IMR-90 (cell line): ENCODE measurements around the gene FCHSD2.

Experiments
- ELK1 ChIP-seq: fragments of 150-350 bp; IDR thresholded peaks from 2 replicates; pipeline ENCODE4 v1.6.1; 2016; ENCODE audit warnings: low read depth, mild to moderate bottlenecking, low read length, moderate library complexity, borderline replicate concordance
- POLR2A ChIP-seq: IDR thresholded peaks from 2 replicates; pipeline ENCODE4 v1.6.1; 2012; ENCODE audit warnings: mild to moderate bottlenecking, low read depth, low read length
- RAD21 ChIP-seq: IDR thresholded peaks from 2 replicates; pipeline ENCODE4 v1.6.1; 2012; ENCODE audit warnings: low read length, improper control_type of control experiment
- RCOR1 ChIP-seq: IDR thresholded peaks from 2 replicates; pipeline ENCODE4 v1.6.1; 2012; ENCODE audit warnings: mild to moderate bottlenecking, low read length, improper control_type of control experiment; ENCODE audit not compliant: insufficient replicate concordance
- SMC3 ChIP-seq: fragments of 150-350 bp; IDR thresholded peaks from 2 replicates; pipeline ENCODE4 v1.6.1; 2016; ENCODE audit warnings: low read depth, mild to moderate bottlenecking, antibody characterized with exemption, low read length, moderate library complexity
- TF ChIP-seq, protein P1 (sequence below): conservative IDR thresholded peaks from 2 replicates; pipeline ENCODE4 v1.5.1; 2012; ENCODE audit warnings: mild to moderate bottlenecking, low read depth, low read length, improper control_type of control experiment

DNA sequence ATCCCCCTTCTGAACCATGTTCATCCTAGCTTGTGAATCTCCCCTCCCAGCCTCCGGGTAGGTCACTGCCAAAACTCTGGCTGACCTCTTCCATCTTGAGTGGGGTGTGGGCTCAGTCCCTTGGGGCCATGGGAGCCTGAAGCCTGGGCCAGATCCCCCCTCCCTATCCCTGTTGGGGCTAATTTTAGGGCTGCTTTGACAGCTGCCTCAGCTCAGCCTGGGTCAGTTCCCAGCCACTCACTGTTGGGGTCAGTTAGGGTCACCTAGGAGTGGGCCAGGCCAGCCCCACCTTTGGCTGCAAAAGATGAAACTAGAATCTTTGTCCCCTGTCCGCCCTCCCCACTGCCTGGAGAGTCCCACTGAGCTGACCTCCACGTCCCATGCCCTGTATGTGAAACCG, 46.2 kb upstream of the FCHSD2 start:
- TF ChIP-seq, protein P1, sequence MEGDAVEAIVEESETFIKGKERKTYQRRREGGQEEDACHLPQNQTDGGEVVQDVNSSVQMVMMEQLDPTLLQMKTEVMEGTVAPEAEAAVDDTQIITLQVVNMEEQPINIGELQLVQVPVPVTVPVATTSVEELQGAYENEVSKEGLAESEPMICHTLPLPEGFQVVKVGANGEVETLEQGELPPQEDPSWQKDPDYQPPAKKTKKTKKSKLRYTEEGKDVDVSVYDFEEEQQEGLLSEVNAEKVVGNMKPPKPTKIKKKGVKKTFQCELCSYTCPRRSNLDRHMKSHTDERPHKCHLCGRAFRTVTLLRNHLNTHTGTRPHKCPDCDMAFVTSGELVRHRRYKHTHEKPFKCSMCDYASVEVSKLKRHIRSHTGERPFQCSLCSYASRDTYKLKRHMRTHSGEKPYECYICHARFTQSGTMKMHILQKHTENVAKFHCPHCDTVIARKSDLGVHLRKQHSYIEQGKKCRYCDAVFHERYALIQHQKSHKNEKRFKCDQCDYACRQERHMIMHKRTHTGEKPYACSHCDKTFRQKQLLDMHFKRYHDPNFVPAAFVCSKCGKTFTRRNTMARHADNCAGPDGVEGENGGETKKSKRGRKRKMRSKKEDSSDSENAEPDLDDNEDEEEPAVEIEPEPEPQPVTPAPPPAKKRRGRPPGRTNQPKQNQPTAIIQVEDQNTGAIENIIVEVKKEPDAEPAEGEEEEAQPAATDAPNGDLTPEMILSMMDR: no peak
- TF ChIP-seq POLR2A (no peak), ELK1 (no peak), SMC3 (no peak), RCOR1 (no peak), RAD21 (no peak)
